GM18909 (cell line): Measurements from ENCODE around the gene CCDC66.
"Not testable (repeated sequence)": the region's sequence is repeated elsewhere in the genome, so short reads cannot be mapped to it uniquely, and the experiment has no call there.

Experiments
- ATAC-seq: cut with Tn5 transposase; IDR thresholded peaks from one replicate; pipeline ENCODE4 v1.9.1; 2021; ENCODE audit warnings: mild to moderate bottlenecking; ENCODE audit not compliant: unreplicated experiment, poor library complexity

The CCDC66 gene

DNA sequence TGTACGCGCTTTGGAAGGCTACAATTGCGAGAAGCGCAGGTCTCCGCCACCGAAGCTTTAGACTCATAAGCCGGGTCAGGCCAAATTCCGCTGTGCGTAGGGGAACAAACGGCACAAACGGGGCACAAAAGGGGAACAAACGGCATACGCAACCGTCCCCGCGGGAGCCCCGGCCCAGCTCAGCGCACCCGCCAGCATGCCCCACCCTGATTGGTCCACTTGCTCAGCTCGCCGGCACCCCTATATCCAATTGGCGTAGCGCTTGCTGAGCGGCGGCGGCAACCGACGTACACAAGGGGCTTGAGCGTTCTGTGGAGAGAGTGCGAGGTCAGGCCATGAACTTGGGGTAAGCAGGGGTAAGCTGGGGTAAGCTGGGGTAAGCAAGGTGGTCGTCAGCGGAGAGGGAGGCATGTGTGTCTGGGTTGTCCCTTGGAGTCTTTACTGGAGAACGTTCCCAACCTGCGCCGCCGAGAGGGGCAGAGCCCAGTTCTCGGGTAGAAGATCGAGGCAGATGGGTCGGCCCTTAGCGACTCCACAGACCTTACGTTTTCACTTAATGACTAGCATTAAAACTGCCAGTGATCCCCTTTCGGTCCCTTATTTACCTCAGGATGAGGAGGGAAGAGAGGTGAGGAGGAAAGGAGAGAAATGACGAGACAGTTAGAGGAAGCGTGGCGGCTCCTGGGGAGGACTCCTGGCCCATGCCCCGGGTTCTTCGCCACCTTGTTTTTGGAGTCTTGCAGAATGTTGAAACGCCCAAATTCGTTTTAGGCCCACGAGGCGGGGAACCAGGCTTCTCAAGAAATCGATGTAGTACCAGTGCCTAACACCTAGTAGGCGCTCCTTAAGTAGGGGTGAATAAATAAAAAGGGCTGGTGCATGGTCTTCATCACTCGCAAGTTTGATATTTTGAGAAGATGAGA, at the start of gene CCDC66:
Gene CCDC66, plus strand, starts transcription at position 268 of the 923 bp plus-strand sequence. Its CDS starts 68 bp downstream, at position 336.
- peak; percentile 100 for ATAC-seq

DNA sequence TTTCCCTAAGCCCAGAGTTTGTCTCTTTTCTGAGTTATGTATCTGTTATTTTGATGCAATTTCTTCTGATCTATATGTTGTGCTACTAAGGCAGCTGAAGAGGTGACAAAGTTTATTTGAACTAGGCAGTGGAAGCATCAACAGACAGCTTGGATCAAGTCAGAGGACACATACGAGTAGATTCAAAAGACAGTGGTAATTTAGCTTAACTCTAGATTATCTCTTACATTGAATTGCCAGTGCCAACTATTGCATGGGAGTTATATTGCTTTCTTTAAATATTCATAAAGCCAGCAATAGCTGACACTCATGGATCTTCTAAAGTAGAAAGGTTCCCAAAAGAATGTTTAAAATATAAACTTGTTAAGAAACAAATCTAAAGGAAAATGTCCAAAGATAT, 37.3 kb upstream of the CCDC66 start:
- no peak for ATAC-seq

DNA sequence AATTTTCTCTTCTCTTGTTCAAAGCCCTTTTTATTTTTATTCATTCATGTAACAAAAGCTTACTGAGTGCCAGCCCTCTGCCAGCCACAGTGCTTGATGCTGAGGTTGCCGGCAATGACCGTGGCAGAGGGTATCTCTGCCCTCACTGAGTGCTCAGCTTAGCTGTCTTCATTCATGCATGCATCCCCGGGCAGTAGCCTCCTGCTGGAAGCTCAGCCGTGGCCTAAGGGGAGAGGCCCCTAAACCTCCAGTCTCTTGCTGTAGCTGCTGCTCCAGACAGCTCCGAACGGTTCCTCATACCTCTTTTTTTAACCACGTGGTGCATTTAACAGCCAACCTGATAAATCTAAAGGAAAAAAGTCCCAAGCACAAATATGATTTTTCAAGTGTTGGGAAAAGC, 34.6 kb upstream of the CCDC66 start:
- no peak for ATAC-seq

DNA sequence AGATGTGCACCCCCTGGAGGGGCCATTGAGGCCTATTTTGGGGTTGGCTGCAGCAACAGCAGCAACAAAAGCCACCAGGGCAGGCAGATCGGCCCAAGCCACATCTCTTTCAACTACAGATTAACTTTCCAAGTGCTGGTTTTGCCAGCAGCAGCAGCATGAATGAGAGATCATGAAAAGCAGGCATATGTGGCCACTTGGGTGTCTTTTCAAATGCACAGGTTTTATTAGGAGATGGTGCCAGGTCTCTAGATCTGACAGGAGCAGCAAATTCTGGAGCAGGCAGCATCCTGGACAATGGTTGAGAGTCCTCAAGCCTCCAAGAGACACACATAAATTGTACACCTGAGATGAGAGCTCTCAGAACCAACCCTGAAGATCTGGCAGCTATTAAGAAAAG, 31.7 kb upstream of the CCDC66 start:
- no peak for ATAC-seq

DNA sequence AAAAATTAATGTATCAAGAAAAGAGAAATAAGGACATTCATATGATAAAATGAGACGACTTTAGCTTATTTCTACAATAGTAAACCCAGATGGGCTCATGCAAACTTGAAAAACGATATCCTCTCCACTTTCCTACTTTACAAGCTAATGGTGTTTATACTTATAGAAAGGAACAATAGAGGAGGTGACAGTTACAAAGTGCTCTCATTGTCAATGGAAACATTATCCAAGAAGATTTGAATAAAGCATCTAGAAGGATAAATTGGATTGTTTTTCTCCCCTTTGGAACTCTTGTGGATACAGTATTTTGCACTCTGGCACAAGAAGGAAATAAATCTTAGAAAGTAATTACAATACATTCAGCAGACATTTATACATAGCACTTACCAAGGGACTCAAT, 20.2 kb upstream of the CCDC66 start:
- no peak for ATAC-seq

DNA sequence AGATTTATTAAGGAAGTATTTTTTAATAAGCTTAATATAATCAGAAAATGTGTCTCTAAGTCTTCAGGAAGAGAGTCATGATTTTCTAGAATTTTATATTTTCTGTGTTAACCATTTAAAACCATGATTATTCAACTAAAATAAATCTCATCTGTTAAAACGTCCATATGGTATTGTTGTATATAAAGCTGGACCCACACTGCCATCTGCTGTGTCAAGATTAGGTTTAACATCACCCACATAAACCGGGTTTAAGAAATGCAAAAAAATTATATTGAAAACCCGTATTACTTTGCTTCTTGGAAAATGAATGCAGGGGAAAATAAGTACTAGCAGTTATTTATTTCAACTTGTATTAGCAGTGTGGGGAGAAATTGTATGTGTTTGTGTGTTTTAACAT, 9.5 kb upstream of the CCDC66 start:
- ATAC-seq = no peak

DNA sequence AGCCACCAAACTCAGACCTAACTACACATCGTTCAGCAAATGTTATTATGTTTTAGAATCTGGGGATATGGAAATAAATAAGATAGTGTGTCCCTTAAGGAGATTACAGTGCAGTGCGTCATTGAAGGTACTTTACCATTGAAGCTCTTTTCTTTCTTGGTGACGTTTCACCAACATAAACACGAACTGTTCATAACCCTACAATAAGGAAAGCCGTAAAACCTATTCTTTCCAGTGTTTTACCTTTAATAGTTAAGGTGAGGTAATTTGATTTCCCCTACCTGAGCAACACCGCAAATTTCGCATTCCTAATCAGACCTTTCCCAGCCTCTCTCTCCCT, 826 bp downstream of the CCDC66 start:
- ATAC-seq = no peak

DNA sequence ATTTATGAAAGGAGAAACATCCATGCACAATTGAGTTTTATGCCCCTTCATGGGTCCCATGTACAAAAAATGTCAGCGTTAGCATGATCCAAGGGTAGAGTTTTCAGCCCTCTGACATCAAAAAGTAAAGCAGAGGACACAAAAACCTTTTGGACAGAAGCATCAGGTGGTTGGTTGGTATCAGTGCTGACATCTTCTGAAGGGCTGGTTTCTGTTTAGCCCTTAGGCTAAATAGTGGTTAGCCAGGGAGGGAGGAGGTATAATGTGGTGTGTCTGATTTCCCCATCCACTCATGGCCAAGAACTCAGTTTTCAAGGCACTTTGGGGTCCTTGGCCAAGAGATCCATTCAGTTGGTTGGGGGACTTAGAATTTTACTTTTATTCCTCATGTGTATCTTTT, 16.5 kb downstream of the CCDC66 start:
- no peak for ATAC-seq

DNA sequence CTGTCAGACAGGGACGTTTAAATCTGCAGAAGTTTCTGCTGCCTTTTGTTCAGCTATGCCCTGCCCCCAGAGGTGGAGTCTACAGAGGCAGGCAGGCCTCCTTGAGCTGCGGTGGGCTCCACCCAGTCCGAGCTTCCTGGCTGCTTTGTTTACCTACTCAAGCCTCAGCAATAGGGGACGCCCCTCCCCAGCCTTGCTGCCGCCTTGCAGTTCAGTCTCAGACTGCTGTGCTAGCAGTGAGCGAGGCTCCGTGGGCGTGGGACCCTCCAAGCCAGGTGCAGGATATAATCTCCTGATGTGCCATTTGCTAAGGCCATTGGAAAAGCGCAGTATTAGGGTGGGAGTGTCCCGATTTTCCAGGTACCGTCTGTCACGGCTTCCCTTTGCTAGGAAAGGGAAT, 25.0 kb downstream of the CCDC66 start:
- ATAC-seq = not testable (repeated sequence)

DNA sequence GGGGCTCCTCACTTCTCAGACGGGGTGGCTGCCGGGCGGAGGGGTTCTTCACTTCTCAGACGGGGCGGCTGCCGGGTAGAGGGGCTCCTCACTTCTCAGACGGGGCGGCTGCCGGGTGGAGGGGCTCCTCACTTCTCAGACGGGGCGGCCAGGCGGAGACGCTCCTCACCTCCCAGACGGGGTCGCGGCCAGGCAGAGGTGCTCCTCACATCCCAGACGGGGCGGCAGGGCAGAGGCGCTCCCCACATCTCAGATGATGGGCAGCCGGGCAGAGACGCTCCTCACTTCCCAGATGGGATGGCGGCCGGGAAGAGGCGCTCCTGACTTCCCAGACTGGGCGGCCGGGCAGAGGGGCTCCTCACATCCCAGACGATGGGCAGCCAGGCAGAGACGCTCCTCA, 27.3 kb downstream of the CCDC66 start:
- ATAC-seq = not testable (repeated sequence)

DNA sequence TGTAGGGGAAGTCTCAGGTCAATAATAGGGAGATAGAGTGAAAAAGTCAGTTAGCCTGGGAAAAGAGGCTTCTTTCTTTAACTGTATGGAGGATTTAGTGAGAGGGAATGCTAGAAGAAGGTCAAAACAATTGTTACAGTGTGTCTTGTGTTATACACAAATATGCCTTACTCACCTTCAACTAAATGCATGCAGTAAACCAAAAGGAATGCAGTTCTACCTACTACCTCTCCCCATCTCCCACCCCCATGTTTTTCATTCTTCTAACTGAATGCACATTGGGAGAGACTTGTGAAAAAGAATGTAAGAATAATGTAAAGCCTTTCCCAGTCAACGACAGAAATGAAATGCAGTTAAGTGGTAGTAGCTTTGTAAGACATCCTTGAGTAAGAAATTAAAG, 33.8 kb downstream of the CCDC66 start:
- no peak for ATAC-seq

DNA sequence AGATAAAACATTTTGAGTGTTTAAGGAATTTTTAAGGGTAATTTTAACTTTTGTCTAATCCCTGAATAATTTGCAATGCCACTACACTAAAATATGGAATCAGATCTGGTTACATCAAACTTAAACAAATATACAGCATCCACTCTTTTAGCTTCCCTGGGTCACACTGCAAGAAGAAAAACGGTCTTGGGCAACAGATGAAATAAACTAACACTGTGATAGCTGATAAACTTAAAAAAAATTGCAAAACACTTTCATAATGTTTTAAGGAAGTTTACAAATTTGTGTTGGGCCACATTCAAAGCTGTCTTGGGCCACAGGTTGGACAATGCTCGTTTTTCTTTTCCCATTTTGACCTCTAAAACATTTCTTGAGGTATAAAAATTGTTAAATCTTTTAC, 34.3 kb downstream of the CCDC66 start:
- no peak for ATAC-seq

DNA sequence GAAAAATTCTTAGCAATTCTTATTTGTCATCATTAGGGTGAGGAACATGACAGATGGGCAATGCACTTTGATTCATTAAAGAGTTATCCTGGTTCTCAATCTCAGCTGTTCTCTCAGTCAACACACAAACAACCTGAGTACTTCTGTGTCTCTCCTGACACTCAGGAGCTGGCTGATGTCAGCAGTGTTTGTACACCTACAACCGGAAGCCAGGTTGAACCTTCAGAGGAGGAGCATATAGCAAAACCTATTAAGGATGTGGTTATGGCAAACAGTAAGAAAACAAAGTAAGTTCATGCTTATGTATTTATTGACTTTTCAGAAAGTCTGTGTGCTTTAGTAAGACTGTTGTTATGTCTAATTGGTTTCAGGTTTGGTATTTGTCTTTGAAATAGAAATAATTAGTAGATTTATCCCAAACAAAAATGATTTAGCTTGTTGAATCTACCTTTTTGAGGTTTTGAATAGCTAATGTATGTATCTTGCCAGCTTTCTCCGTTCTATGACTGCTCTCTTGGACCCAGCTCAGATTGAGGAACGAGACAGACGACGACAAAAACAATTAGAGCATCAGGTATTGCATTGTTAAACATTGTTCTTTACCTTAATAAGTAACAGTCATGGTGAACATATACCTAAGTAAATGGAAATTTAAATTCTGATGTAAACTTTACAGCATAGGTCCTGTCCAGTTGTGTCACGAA, 36.6 kb downstream of the CCDC66 start:
- ATAC-seq = no peak

DNA sequence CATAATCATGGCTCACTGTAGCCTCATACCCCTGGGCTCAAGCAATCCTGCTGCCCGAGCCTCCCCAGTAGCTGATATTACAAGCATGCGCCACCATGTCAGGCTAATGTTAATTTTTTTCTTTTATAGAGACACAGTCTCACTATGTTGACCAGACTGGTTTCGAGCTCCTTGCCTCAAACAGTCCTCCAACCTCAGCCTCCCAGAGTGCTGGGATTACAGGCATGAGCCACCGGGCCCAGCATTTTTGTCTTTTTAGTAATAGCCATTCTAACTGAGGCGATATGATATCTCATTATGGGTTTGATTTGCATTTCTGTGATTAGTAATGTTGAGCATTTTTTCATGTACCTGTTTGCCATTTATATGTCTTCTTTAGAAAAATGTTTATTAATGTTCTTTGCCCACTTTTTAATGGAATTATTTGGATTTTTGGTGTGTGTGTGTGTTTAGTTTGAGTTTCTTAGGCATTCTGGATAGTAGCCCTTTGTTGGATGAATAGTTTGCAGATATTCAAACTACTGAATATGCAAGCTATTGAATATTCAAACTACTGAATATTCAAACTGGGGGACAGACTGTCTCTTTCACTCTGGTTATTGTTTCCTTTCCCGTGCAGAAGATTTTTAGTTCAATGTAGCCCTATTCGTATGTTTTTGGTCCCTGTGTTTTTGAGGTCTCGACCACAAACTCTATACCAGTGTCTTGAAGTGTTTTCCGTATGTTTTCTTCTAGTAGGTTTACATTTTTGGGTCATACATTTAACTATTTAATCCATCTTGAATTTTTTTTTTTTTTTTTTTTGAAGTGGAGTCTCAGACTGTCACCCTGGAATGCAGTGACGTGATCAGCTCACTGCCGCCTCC, 39.2 kb downstream of the CCDC66 start:
- ATAC-seq = no peak

DNA sequence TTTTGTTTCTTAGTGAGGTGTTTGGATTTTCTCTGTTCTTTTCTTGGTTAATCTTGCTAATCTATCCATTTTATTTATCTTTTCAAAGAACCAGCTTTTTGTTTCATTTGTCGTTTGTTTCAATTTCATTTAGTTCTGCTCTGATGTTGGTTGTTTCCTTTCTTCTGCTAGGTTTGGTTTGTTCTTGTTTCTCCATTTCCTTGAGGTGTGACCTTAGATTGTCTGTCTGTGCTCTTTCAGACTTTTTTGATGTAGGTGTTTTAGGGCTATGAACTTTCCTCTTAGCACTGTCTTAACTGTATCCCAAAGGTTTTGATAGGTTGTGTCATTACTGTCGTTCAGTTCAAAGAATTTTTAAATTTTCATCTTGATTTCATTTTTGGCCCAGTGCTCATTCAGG, 51.5 kb downstream of the CCDC66 start:
- ATAC-seq = not testable (repeated sequence)

DNA sequence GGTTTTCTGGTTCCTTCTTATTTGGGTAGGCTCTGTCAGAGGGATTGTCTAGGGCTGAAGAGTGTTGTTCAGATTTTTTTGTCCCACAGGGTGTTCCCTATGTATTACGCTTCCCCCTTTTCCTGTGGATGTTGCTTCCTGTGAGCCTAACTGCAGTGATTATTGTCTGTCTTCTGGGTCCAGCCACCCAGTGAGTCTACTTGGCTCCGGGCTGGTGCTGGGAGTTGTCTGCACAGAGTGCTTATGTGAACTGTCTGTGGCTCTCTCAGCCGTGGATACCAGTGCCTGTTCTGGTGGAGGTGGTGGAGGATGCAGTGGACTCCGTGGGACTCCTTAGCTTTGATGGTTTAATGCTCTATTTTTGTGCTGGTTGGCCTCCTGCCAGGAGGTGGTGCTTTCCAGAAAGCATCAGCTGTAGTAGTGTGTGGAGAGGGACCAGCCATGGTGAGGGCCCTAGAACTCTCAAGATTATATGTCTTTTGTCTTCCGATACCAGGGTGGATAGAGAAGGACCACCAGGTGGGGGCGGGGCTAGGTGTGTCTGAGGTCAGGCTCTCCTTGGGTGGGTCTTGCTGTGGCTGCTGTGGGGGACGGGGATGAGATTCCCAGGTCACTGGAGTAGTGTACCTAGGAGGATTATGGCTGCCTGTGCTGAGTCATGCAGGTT, 53.8 kb downstream of the CCDC66 start:
- no peak for ATAC-seq

DNA sequence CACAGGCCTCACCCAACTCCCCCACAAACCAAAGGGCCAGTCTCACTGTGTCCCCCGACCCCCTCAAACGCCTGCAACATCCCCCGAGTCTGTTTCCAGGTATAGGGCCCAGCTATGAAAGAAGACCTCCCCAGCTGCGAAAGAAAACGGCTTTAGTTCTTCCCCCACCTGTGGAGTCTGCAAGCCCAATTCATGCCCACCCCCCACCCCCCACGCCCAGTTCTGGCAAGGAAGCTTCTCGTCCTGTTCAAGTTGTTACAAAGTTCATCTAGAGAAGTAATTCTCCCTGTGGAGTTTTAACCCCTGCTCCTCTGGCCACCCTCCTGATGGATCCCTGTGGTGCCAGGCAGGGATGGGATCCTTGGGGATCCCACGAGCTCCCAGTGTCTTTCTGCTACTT, 54.4 kb downstream of the CCDC66 start:
- no peak for ATAC-seq

DNA sequence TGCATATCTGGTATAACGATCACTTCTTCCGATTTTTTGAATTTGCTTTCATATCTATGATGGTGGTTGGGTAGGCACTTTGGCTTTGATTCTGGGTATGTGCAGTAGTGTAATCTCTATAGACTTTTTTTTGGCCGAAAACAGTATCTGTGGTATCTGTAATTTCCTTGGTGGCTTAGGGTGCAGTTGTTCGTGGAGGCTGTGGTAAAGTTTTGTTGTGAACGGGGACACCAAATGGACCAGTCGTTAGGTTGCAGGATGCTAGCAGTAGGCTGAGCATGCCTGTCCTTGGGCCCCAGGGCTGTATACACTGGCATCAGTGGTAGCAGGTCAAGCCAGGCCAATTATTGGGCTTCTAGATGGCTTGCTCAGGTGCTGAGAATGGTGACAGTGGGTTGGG, 55.2 kb downstream of the CCDC66 start:
- ATAC-seq = no peak

DNA sequence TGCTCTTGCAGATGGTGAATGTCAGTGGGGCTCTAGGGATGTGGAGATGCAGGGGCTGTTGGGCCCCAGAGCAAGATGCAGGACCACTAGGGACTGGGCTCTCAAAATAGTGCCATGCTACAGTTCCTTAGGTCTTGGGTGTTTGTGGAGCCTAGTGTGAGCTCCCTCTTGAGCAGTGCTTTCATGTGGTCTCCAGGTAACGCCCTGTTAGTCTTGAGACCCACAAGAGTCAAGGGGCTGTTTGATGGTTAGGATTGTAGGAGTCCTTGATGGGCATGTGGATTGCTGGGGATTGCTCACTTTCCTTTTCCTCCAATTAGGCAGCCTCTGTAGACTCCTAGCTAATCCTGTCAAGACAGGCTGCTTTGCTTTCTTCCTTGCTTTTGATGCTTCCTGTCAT, 56.0 kb downstream of the CCDC66 start:
- no peak for ATAC-seq

DNA sequence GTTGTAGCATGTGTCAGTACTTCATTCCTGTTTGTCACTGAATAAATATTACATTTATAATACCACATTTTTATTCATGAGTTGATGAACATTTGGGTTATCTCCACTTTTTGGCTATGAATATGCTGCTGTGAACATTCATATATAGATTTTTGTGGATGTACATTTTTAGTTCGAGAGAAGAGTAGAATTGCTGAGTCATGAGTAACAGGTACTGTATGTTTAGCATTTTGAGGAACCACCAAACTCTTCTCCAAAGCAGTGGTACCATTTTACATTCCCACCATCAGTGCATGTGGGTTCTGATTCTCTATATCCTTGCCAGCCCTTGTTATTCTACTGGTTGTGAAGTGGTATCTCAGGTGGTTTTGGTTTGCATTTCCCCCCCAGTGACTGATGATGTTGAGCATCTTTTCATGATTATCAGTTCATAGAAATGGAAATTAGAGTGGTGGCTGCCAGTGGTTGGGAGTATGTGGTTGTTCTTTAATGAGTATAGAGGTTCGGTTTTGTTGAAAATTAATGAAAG, 59.6 kb downstream of the CCDC66 start:
- ATAC-seq = no peak
